Caco-2 (cell line): ENCODE data around the gene COG6. TPM values are rescaled to one million over a fixed set of nuclear protein-coding genes. Genes with fewer than 3 reads are reported as not detected.

Experiments used
- BruUV-seq: library from RNA; stranded (reverse); fragments of 400-500 nt; replicated peaks from 2 replicates; lab custom pipeline; 2021; lab: Mats Ljungman, UMichigan
- CTCF ChIA-PET: fragments of 300-600 bp; sonication (Branson Sonifier 250); formaldehyde crosslinking; loops from one replicate; lab custom pipeline; 2022; ENCODE audit warnings: antibody characterized with exemption; lab: Charles Lee
- POLR2A ChIA-PET: fragments of 300-600 bp; sonication (Branson Sonifier 250); formaldehyde crosslinking; loops from one replicate; lab custom pipeline; 2022; ENCODE audit warnings: antibody characterized with exemption; lab: Charles Lee
- DNase-seq, 2 experiments: peaks; one replicate each; pipeline versions ENCODE4 v3.0.0 to v3.0.0-alpha.2; 2020 to 2022
- H3K27me3 ChIP-seq: replicated peaks from 2 replicates; pipeline ENCODE4 v1.6.0; 2011; ENCODE audit warnings: low read length; ENCODE audit not compliant: control insufficient read depth, insufficient read depth
- H3K36me3 ChIP-seq: 2 replicates; pipeline ENCODE4 v1.5.1; 2011; ENCODE audit warnings: low read length; ENCODE audit not compliant: control insufficient read depth, insufficient read depth
- H3K4me1 ChIP-seq: fragments of 250-450 bp; sonication (Bioruptor Pico); 2 replicates; pipeline ENCODE4 v1.5.1; 2020; ENCODE audit warnings: mild to moderate bottlenecking
- H3K4me3 ChIP-seq: 2 replicates; pipeline ENCODE4 v1.5.1; 2011; ENCODE audit warnings: low read depth, mild to moderate bottlenecking, control low read depth, low read length
- H3K9me3 ChIP-seq: fragments of 250-450 bp; sonication (Bioruptor Pico); 2 replicates; pipeline ENCODE4 v1.5.1; 2020; ENCODE audit warnings: mild to moderate bottlenecking, moderate library complexity
- H3K27ac Mint-ChIP-seq: one replicate; pipeline ENCODE4 v1.8.0; 2022; ENCODE audit warnings: mixed read lengths; ENCODE audit not compliant: unreplicated experiment
- H3K27me3 Mint-ChIP-seq: one replicate; pipeline ENCODE4 v1.8.0; 2022; ENCODE audit warnings: mixed read lengths; ENCODE audit not compliant: insufficient read depth, unreplicated experiment
- H3K36me3 Mint-ChIP-seq: one replicate; pipeline ENCODE4 v1.8.0; 2022; ENCODE audit warnings: mild to moderate bottlenecking, mixed read lengths; ENCODE audit not compliant: insufficient read depth, unreplicated experiment
- H3K4me1 Mint-ChIP-seq: one replicate; pipeline ENCODE4 v1.8.0; 2022; ENCODE audit warnings: low read depth, mixed read lengths; ENCODE audit not compliant: unreplicated experiment
- H3K4me3 Mint-ChIP-seq: one replicate; pipeline ENCODE4 v1.8.0; 2022; ENCODE audit warnings: mild to moderate bottlenecking, moderate library complexity, mixed read lengths; ENCODE audit not compliant: unreplicated experiment
- H3K9me3 Mint-ChIP-seq: one replicate; pipeline ENCODE4 v1.8.0; 2022; ENCODE audit warnings: mixed read lengths; ENCODE audit not compliant: unreplicated experiment
- intact Hi-C: fragments of 100-400 bp; cut with micrococcal nuclease; formaldehyde crosslinking; loops from one replicate; pipeline ENCODE4 v1.10.0; 2022; ENCODE audit not compliant: unreplicated experiment
- total RNA-seq: library from RNA; stranded (reverse); gene quantifications from 2 replicates; pipeline ENCODE4 v1.2.3, GENCODE V29; 2022
- TF ChIP-seq, protein P1 (sequence below), 2 experiments: fragments of 200-600 bp in 1 of 2; IDR thresholded peaks; 1 replicate in 1 of 2; 2 replicates in 1 of 2; pipeline versions ENCODE4 v1.5.1 to v1.8.0; 2011 to 2022; ENCODE audit warnings: antibody characterized with exemption in 1 of 2, control low read depth in 1 of 2, inconsistent platforms in 1 of 2, low read depth in 1 of 2, low read length in 1 of 2, mild to moderate bottlenecking in 1 of 2, moderate library complexity in 1 of 2; ENCODE audit not compliant: insufficient read depth in 1 of 2, severe bottlenecking in 1 of 2, unreplicated experiment in 1 of 2

The COG6 gene
- total RNA-seq, 1 experiment from 2014 or later = 63.6 TPM

DNA sequence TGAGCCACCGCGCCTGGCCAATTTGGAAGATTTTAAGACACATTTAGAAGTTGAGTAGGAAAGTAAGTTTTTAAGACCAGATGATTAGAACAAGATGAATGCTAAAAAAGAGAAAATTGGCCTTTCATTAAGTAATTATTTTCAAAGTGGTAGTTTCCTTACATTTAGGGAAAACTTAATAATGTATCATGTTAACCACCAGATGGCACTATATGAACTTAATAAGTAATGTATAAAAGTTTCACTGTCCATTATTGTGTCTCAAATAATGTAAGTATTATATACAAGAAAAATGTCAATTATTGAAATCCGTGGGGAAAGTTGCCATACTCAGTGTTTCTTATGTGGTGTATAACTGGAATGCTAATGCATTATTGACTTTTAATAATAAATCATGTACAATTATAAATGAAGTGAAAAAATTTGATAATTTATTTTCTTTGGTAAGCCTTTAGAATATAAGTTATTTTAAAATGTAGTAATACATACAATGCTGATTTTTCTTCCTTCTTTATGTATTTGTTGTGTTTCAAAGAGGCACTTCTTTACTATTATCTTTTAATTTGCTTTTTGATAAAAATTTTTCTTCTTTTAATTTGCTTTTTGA lies 29.2 kb downstream of the COG6 start:
- no peak for DNase-seq
- Mint-ChIP-seq H3K27me3 (no peaks in the 10 kb centered on the region), H3K36me3 (peaks cover 13% of the 10 kb centered on the region), H3K4me3 (no peak overlapping the region), H3K4me1 (peaks cover 9% of the 10 kb centered on the region), H3K27ac (no peak overlapping the region), H3K9me3 (peaks cover 13% of the 10 kb centered on the region)
- TF ChIP-seq, protein P1, sequence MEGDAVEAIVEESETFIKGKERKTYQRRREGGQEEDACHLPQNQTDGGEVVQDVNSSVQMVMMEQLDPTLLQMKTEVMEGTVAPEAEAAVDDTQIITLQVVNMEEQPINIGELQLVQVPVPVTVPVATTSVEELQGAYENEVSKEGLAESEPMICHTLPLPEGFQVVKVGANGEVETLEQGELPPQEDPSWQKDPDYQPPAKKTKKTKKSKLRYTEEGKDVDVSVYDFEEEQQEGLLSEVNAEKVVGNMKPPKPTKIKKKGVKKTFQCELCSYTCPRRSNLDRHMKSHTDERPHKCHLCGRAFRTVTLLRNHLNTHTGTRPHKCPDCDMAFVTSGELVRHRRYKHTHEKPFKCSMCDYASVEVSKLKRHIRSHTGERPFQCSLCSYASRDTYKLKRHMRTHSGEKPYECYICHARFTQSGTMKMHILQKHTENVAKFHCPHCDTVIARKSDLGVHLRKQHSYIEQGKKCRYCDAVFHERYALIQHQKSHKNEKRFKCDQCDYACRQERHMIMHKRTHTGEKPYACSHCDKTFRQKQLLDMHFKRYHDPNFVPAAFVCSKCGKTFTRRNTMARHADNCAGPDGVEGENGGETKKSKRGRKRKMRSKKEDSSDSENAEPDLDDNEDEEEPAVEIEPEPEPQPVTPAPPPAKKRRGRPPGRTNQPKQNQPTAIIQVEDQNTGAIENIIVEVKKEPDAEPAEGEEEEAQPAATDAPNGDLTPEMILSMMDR (IDR thresholded peaks at IDR 0.05; ENCODE audit: insufficient read depth in 1 of 2, low read depth in 1 of 2, low read length in 1 of 2, severe bottlenecking in 1 of 2, unreplicated experiment in 1 of 2) = peak in 1 of 2 experiments; percentile 29
- H3K9me3 ChIP-seq = no peaks in the 10 kb centered on the region; the same call in 1 of the 2 replicates
- H3K4me1 ChIP-seq = peaks cover 9% of the 10 kb centered on the region; the same call in 1 of the 2 replicates
- intact Hi-C loops = loop anchor here (1.0 to 10.0 kb wide), 3 partner anchors 120 to 1093 kb away; no protein-coding TSS in a partner anchor
- H3K4me3 ChIP-seq = no peak overlapping the region
- no peaks in the 10 kb centered on the region for H3K27me3 ChIP-seq
- POLR2A ChIA-PET = interaction anchor here (0.6 kb wide), 1 partner anchor 77 kb away, joined by 3 read pairs; no protein-coding TSS in a partner anchor
- BruUV-seq = no TSS peak
- H3K36me3 ChIP-seq = peaks cover 3% of the 10 kb centered on the region
- CTCF ChIA-PET = no interaction called here

DNA sequence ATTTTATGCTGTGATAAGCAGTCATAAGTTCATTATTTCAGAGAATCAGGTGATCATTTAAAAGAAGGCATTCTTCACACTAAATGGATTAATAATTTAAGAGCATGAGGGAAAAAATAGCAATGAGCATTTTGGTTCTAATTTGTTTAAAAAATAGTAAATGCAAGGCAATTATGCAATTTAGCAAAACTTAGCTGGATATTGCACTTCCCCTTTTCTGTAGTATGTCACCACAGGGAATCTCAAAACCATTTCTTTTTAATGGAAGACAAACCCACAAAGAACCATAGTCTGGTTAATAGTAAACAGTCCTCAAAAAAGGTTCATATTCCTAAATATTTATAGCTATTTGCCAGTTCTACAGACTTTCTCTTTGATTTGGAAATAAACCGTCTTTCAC lies 30.2 kb downstream of the COG6 start:
- Histone ChIP-seq H3K36me3 (no peaks in the 10 kb centered on the region; the same call in 1 of the 2 replicates), H3K27me3 (no peaks in the 10 kb centered on the region), H3K4me3 (no peak overlapping the region), H3K4me1 (peaks cover 9% of the 10 kb centered on the region; the same call in 1 of the 2 replicates), H3K9me3 (no peaks in the 10 kb centered on the region)
- H3K4me3 Mint-ChIP-seq = no peak overlapping the region
- BruUV-seq = no TSS peak
- H3K36me3 Mint-ChIP-seq = peaks cover 8% of the 10 kb centered on the region
- intact Hi-C loops = loop anchor here (2.0 to 10.0 kb wide), 2 partner anchors 119 to 997 kb away; no protein-coding TSS in a partner anchor
- no peak for DNase-seq
- peaks cover 10% of the 10 kb centered on the region for H3K9me3 Mint-ChIP-seq
- H3K27me3 Mint-ChIP-seq = no peaks in the 10 kb centered on the region
- ChIA-PET POLR2A (no interaction called here), CTCF (no interaction called here)
- H3K4me1 Mint-ChIP-seq = peaks cover 9% of the 10 kb centered on the region
- TF ChIP-seq, protein P1 (IDR thresholded peaks at IDR 0.05; ENCODE audit: insufficient read depth in 1 of 2, low read depth in 1 of 2, low read length in 1 of 2, severe bottlenecking in 1 of 2, unreplicated experiment in 1 of 2) = no peak
- H3K27ac Mint-ChIP-seq = no peak overlapping the region

DNA sequence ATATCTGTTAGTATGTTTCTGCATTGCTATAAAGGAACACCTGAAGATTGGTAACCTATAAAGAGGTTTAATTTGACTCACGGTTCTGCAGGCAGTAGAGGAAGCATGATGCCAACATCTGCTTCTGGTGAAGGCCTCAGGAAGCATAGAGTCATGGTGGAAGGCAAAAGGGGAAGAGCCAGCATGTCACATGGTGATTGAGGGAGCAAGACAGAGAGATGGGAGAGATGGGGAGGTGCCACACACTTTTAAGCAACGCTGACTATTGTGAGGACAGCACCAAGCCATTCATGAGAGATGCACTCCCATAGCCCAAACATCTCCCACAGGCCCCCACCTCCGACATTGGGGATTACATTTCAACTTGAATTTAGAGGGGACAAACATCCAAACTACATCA lies 32.8 kb downstream of the COG6 start:
- no peak overlapping the region for H3K27ac Mint-ChIP-seq
- POLR2A ChIA-PET = no interaction called here

More for the DNA sequence above, 32.8 kb downstream of the COG6 start:
- H3K36me3 Mint-ChIP-seq = no peaks in the 10 kb centered on the region
- CTCF ChIA-PET = no interaction called here
- H3K4me3 ChIP-seq = no peak overlapping the region
- TF ChIP-seq, protein P1 (IDR thresholded peaks at IDR 0.05; ENCODE audit: insufficient read depth in 1 of 2, low read depth in 1 of 2, low read length in 1 of 2, severe bottlenecking in 1 of 2, unreplicated experiment in 1 of 2) = no peak
- DNase-seq = no peak
- no peaks in the 10 kb centered on the region for H3K4me1 Mint-ChIP-seq
- H3K36me3 ChIP-seq = no peaks in the 10 kb centered on the region
- H3K4me1 ChIP-seq = no peaks in the 10 kb centered on the region
- no peaks in the 10 kb centered on the region for H3K9me3 ChIP-seq
- H3K27me3 Mint-ChIP-seq = no peaks in the 10 kb centered on the region
- H3K27me3 ChIP-seq = no peaks in the 10 kb centered on the region
- no peaks in the 10 kb centered on the region for H3K9me3 Mint-ChIP-seq
- no TSS peak for BruUV-seq
- no peak overlapping the region for H3K4me3 Mint-ChIP-seq
- intact Hi-C loops = loop anchor here (10.0 kb wide), 1 partner anchor 117 kb away; no protein-coding TSS in a partner anchor
